GM21390 (cell line): Measurements from ENCODE around the gene LPCAT2.
"Not testable (repeated sequence)": the region's sequence is repeated elsewhere in the genome, so short reads cannot be mapped to it uniquely, and the experiment has no call there.

Experiments used
- ATAC-seq: cut with Tn5 transposase; IDR thresholded peaks from one replicate; pipeline ENCODE4 v1.9.1; 2021; ENCODE audit not compliant: unreplicated experiment

LPCAT2 gene

GRCh38 chr16:55588799-55589198 lies 79.9 kb downstream of the LPCAT2 start:
- ATAC-seq: no peak

GRCh38 chr16:55592306-55592705 lies 83.4 kb downstream of the LPCAT2 start:
- ATAC-seq: no peak

GRCh38 chr16:55597928-55598327 lies 89.1 kb downstream of the LPCAT2 start:
- no peak for ATAC-seq

GRCh38 chr16:55605754-55606336 lies 97.0 kb downstream of the LPCAT2 start:
- ATAC-seq: no peak

GRCh38 chr16:55613613-55614335 lies 104.9 kb downstream of the LPCAT2 start:
- no peak for ATAC-seq

- no peak for ATAC-seq
These were observed 106.2 kb downstream of the LPCAT2 start for GRCh38 chr16:55615071-55615470.

- not testable (repeated sequence) for ATAC-seq
These were observed 106.8 kb downstream of the LPCAT2 start for GRCh38 chr16:55615670-55616069.

GRCh38 chr16:55621771-55622170 lies 112.9 kb downstream of the LPCAT2 start:
- ATAC-seq: no peak

GRCh38 chr16:55622272-55622671 lies 113.4 kb downstream of the LPCAT2 start:
- ATAC-seq: no peak

- no peak for ATAC-seq
These were observed 114.2 kb downstream of the LPCAT2 start for GRCh38 chr16:55622930-55623561.

GRCh38 chr16:55623640-55624039 lies 114.8 kb downstream of the LPCAT2 start:
- no peak for ATAC-seq

GRCh38 chr16:55624696-55625095 lies 115.8 kb downstream of the LPCAT2 start:
- ATAC-seq: no peak

- no peak for ATAC-seq
These were observed 117.0 kb downstream of the LPCAT2 start for GRCh38 chr16:55625843-55626242.

GRCh38 chr16:55628306-55628968 lies 119.6 kb downstream of the LPCAT2 start:
- no peak for ATAC-seq

GRCh38 chr16:55630774-55631173 lies 121.9 kb downstream of the LPCAT2 start:
- no peak for ATAC-seq

- no peak for ATAC-seq
These were observed 123.4 kb downstream of the LPCAT2 start for GRCh38 chr16:55632259-55632658.

GRCh38 chr16:55634193-55634592 lies 125.3 kb downstream of the LPCAT2 start:
- no peak for ATAC-seq
